Measurements from ENCODE around the gene PNMA6F. TPM values are rescaled to one million over a fixed set of nuclear protein-coding genes. Genes with fewer than 3 reads are reported as not detected.

PNMA6F gene
- total RNA-seq, 1 experiment from 2014 or later: not detected

DNA sequence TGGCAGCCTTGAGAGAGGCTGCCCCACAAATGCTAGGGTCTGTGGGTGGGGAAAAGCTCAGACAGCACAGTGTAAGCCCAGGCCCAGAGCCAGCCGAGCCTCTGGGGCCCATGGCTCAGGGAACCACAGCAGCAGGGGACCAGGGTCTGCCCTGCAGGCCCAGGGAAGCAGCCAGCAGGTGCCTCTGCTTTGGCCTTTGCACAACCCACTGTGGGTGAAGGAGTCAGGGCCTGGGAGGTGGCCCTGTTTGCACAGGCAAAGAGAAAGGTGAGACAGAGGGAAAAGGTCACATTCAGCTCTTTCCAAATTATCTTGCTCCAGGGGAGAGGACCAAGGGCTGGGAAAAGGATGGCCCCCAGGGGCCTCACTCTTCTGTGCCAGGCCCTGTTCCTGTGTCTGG is 8.7 kb downstream of the PNMA6F start (continued):
- TF ChIP-seq, protein P1, sequence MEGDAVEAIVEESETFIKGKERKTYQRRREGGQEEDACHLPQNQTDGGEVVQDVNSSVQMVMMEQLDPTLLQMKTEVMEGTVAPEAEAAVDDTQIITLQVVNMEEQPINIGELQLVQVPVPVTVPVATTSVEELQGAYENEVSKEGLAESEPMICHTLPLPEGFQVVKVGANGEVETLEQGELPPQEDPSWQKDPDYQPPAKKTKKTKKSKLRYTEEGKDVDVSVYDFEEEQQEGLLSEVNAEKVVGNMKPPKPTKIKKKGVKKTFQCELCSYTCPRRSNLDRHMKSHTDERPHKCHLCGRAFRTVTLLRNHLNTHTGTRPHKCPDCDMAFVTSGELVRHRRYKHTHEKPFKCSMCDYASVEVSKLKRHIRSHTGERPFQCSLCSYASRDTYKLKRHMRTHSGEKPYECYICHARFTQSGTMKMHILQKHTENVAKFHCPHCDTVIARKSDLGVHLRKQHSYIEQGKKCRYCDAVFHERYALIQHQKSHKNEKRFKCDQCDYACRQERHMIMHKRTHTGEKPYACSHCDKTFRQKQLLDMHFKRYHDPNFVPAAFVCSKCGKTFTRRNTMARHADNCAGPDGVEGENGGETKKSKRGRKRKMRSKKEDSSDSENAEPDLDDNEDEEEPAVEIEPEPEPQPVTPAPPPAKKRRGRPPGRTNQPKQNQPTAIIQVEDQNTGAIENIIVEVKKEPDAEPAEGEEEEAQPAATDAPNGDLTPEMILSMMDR (IDR thresholded peaks at IDR 0.05 in 2 of 3, conservative IDR thresholded peaks at IDR 0.05 in 1 of 3; ENCODE audit: borderline replicate concordance in 1 of 3, insufficient read depth in 1 of 3, low read depth in 2 of 3, low read length in 2 of 3): no peak
- TF ChIP-seq, protein P2, sequence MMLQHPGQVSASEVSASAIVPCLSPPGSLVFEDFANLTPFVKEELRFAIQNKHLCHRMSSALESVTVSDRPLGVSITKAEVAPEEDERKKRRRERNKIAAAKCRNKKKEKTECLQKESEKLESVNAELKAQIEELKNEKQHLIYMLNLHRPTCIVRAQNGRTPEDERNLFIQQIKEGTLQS (IDR thresholded peaks at IDR 0.05): no peak
- TF ChIP-seq EGR1 (IDR thresholded peaks at IDR 0.05; ENCODE audit: low read depth) (no peak), FOSL1 (IDR thresholded peaks at IDR 0.05; ENCODE audit: low read depth) (no peak), RAD21 (IDR thresholded peaks at IDR 0.05; ENCODE audit: low read depth) (no peak), CBX3 (IDR thresholded peaks at IDR 0.05; ENCODE audit: low read depth) (no peak)

DNA sequence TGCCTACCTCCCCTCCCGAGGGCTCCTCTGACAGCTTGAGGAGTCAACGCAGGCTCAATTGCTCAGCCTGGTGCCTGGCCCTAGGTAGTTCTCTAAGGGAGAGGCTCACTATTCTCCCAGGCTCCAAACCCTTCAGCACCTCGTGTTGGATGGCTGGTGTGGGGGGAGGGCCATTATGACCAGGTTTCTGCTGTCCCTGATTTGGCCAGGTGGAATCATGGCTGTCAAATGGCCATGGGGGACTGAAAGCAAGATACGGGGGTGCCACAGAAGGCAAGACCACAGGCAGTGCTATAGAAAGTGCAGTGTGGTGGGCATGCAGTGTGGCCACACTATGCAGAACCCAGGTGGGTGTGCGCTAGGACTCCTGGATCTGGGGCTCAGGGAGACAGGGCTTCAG is 9.5 kb downstream of the PNMA6F start:
- CTCF ChIA-PET: no interaction called here
- TF ChIP-seq, protein P3, sequence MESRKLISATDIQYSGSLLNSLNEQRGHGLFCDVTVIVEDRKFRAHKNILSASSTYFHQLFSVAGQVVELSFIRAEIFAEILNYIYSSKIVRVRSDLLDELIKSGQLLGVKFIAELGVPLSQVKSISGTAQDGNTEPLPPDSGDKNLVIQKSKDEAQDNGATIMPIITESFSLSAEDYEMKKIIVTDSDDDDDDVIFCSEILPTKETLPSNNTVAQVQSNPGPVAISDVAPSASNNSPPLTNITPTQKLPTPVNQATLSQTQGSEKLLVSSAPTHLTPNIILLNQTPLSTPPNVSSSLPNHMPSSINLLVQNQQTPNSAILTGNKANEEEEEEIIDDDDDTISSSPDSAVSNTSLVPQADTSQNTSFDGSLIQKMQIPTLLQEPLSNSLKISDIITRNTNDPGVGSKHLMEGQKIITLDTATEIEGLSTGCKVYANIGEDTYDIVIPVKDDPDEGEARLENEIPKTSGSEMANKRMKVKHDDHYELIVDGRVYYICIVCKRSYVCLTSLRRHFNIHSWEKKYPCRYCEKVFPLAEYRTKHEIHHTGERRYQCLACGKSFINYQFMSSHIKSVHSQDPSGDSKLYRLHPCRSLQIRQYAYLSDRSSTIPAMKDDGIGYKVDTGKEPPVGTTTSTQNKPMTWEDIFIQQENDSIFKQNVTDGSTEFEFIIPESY (IDR thresholded peaks at IDR 0.05; ENCODE audit: extremely low read depth, insufficient replicate concordance, low read length): no peak
- TF ChIP-seq SRF (IDR thresholded peaks at IDR 0.05; ENCODE audit: low read depth) (no peak), TCF7L2 (IDR thresholded peaks at IDR 0.05; ENCODE audit: borderline replicate concordance, extremely low read depth, insufficient read depth, insufficient read length) (no peak), POLR2AphosphoS5 (IDR thresholded peaks at IDR 0.05; ENCODE audit: low read depth, low read length) (no peak)
- TF ChIP-seq, protein P4, sequence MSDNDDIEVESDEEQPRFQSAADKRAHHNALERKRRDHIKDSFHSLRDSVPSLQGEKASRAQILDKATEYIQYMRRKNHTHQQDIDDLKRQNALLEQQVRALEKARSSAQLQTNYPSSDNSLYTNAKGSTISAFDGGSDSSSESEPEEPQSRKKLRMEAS (IDR thresholded peaks at IDR 0.05): no peak

More for the DNA sequence above, 9.5 kb downstream of the PNMA6F start:
- Histone ChIP-seq H2AFZ (ENCODE audit: low read depth, low read length, poor library complexity, severe bottlenecking) (no peak overlapping the region), H3K27ac (ENCODE audit: low read depth, low read length) (no peak overlapping the region), H3K9me2 (ENCODE audit: insufficient read depth) (no peaks in the 10 kb centered on the region), H3K36me3 (ENCODE audit: control insufficient read depth in 1 of 2, insufficient read depth in 2 of 2, low read length in 2 of 2) (no peaks in the 10 kb centered on the region), H3K4me3 (replicated peaks in 1 of 2; ENCODE audit: low read depth in 1 of 2, low read length in 2 of 2) (no peak overlapping the region), H3K9ac (ENCODE audit: low read length) (no peak overlapping the region), H3K4me1 (ENCODE audit: control insufficient read depth in 1 of 2, insufficient read depth in 2 of 2, low read length in 2 of 2) (no peaks in the 10 kb centered on the region), H4K20me1 (ENCODE audit: insufficient read depth) (no peaks in the 10 kb centered on the region), H3K4me2 (ENCODE audit: low read length) (no peak overlapping the region), H3K79me2 (ENCODE audit: insufficient read depth, low read length) (no peaks in the 10 kb centered on the region), H3K9me3 (ENCODE audit: control insufficient read depth in 1 of 2, insufficient read depth in 1 of 2, low read depth in 1 of 2, low read length in 2 of 2) (no peaks in the 10 kb centered on the region), H3K27me3 (ENCODE audit: insufficient read depth, low read length) (no peaks in the 10 kb centered on the region)
- ChIA-PET RAD21 (ENCODE audit: low non-redundant PET in 1 of 2, low total read pairs in 2 of 2, uncharacterized antibody in 2 of 2, unreplicated experiment in 2 of 2) (no interaction called here), POLR2A (no interaction called here)
- BruUV-seq (replicated peaks): no TSS peak
- ATAC-seq (no peak), DNase-seq (ENCODE audit: low read depth, low spot score) (no peak)
- intact Hi-C loops (cut with micrococcal nuclease): no loop called here

Measured in HCT116 (cell line).